Epithelial cell of alveolus of lung (primary cell): ENCODE results near the gene PPARG. TPM values are rescaled to one million over a fixed set of nuclear protein-coding genes. Genes with fewer than 3 reads are reported as not detected.

Source experiments
- total RNA-seq: library from RNA; depleted of rRNA; stranded (reverse); fragments of >200 nt; gene quantifications from 2 replicates; pipeline ENCODE4 v1.2.1, GENCODE V29; 2015

PPARG gene
- total RNA-seq, result 11.0 and 48.1 TPM in 2 replicates

DNA sequence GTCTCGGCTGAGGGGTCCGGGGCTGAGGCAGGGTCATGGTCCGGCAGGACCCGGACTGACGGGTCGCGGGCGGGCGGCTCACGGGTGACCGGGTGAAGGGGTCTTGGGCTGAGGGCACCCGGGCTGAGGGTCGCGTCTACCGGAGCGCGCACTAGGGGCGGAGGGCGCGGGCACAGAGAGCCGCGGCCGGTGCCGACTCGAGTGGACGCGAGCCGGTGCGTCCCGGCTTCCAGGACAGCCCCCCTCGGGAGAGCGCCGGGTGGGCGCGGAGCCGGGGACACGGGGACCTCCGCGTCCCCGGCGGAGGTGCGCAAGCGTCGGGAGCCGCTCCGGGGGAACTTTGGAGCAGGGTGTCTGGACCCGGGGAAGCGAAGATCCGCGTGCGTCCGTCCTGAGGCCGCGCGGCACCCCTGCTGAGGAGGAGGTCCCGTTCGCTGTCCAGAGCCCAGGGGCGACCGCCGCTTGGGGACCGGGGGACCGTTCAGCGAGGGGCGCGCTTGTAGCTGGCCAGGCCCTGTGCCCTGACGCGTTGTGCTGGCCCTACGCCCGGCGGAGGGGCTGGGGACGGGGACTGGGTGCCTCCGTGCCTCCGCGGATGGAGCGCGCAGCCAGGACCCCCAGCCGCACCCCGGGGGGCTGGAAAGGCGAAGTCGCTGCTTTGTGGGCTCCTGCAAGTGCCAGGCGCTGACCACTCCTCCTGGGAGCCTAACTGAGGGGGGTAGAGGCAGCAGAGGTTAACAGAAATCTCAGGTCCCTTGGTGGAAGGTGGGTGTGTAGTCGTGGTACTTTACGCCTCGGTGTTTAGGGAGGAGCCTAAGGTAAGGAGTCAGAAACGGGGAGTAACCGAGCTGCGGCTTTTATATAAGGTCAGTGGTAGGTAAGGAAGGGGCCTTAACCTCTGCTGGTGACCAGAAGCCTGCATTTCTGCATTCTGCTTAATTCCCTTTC lies at the start of gene PPARG:
TSS of gene PPARG (plus strand) at position 889 of the 948 bp plus-strand sequence. CDS start 90,642 bp downstream, outside the sequence.

Other genes starting within 250 kb of the PPARG start
- 4.9 and 15.6 TPM in 2 replicates for gene TIMP4, start 130.2 kb upstream of the PPARG start, total RNA-seq
- gene TSEN2, start 195.4 kb downstream of the PPARG start, total RNA-seq, result 6.1 and 10.2 TPM in 2 replicates